Stromal cell of bone marrow (primary cell): ENCODE results near the gene ARL5A.

Experiments
- DNase-seq: peaks from one replicate; pipeline ENCODE4 v3.0.0-alpha.2; 2012; ENCODE audit warnings: low read depth

ARL5A gene

GRCh38 chr2:151766437-151767153 lies 61.6 kb downstream of the ARL5A start:
- DNase-seq: no peak

GRCh38 chr2:151765760-151766410 lies 62.3 kb downstream of the ARL5A start:
- no peak for DNase-seq

GRCh38 chr2:151762694-151763093 lies 65.5 kb downstream of the ARL5A start:
- no peak for DNase-seq

GRCh38 chr2:151761687-151762086 lies 66.5 kb downstream of the ARL5A start:
- DNase-seq: no peak

GRCh38 chr2:151761193-151761592 lies 67.0 kb downstream of the ARL5A start:
- no peak for DNase-seq

- DNase-seq: no peak
Observed at GRCh38 chr2:151760139-151760650, 68.0 kb downstream of the ARL5A start.

GRCh38 chr2:151758744-151759143 lies 69.5 kb downstream of the ARL5A start:
- DNase-seq: no peak

- no peak for DNase-seq
Observed at GRCh38 chr2:151757861-151758260, 70.4 kb downstream of the ARL5A start.

GRCh38 chr2:151756820-151757219 lies 71.4 kb downstream of the ARL5A start:
- no peak for DNase-seq

- no peak for DNase-seq
Observed at GRCh38 chr2:151754253-151754897, 73.8 kb downstream of the ARL5A start.

GRCh38 chr2:151753540-151753939 lies 74.7 kb downstream of the ARL5A start:
- no peak for DNase-seq
